Stimulated activated CD8-positive, alpha-beta memory T cell treated with anti-CD3 and anti-CD28 coated beads, Interleukin-2, amount 100 ng/mL, for 48 hours (primary cell): ENCODE results near the gene SCD5.

ENCODE experiments used
- DNase-seq, 2 donors: peaks; one replicate each; pipeline ENCODE4 v3.0.0-alpha.2; 2020; ENCODE audit warnings: low read depth in 2 of 2

Gene SCD5

DNA sequence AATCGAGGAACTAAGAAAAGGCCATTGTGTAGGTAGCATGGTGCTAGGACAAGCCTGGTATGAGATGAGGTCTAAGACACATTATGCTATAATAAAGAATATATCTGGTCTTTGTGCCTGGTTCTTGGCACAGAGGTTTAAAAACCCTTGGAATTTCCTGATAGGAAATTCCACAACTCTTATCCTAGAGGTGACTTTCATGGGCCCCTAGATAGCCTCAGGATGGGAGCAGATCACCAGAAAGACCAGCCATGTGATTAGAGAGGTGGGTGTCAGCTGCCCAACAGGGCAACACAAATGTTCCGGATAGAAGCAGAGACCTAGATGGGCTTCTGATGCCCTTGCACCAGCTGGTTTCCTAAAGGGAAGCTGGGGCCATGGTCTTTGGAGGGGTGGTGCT, 107.2 kb downstream of the SCD5 start:
- no peak for DNase-seq

DNA sequence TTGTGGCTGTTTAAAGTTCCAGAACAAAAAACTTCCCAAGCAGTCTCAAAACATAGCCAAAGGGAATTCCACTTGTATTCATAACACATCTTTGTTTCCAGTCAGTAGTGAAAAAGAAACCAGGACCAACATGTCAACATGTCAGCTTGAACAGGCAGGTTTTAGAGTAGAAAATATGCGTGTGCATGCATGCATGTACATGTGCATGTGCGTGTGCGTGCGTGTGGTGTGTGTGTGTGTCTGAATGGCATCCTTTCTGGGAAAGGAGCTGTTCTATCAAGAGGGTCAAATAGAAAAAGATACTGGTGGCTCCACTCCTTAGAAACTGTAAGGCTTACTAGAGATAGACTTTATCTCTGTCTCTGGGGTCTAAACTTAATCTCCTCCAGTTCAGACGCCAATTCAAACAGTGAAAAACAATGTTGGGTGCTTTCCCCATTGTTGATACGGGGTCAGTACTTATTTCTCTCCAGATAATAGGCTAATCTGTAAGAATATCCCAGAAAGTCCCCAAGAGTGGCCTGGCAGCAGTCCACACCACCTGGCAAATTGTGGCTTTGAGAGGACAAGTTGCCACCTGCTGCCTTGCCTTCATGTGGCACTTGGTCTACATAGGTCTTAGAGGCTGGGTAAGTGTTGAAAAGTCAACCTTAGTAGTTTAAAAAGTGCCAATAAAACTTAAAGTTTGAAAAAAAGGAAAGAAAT, 110.4 kb downstream of the SCD5 start:
- no peak for DNase-seq

DNA sequence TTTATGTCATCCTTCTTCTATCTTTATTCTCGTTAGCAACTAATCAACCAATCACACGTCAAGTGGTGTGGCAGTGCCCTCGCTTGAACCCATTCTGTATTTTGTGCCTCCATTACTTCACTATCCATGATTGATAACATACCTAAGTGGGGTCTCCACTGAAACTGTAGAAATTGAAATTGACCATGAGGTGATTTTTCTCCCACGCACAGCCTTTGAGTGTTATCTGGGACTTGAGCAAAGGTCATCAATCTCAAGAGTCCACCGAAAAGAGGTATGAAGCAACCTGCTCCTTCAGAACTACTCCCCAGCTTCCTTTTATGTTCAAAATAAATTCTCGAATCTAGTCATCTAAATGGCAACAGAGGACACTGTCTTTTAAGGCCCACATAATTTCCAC, 111.1 kb downstream of the SCD5 start:
- no peak for DNase-seq

DNA sequence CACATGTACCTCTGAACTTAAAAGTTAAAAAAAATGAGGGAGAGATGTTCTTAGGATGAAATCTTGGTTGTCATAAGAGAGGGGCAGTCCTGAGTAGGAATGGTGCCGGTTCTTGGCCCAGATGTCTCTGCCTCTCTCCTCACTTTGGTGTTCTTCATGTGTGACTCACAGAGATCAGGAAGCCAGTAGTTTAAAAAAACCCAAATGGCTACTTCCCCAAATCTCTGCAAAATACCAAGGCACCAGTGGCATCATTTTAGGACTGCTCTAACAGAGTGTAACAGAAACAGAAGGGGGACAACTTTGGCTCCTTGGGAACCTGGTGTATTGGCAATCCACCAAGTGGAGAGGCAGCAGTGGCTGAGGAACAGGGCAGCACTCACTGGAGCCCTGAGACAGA, 116.8 kb downstream of the SCD5 start:
- DNase-seq: no peak

DNA sequence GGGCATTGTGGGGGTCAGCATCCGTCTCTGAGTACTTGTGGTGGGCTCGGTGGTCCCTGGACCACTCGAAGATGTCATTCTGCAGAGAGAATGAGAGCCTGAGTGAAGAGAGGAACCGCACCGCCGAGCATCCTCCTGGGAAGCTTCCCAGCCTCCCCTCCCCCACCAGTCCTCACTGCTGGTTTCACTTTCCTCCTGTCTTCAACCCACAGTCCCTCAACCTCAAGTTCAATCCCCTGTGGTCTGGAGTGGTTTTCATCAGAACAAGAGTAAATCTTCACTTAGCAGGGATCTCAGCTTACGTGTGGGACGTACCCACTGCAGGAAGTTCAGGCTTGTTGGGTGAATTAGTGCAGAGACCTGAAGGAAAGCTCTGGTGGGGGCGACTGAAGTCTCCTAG, 117.8 kb downstream of the SCD5 start:
- DNase-seq: no peak

DNA sequence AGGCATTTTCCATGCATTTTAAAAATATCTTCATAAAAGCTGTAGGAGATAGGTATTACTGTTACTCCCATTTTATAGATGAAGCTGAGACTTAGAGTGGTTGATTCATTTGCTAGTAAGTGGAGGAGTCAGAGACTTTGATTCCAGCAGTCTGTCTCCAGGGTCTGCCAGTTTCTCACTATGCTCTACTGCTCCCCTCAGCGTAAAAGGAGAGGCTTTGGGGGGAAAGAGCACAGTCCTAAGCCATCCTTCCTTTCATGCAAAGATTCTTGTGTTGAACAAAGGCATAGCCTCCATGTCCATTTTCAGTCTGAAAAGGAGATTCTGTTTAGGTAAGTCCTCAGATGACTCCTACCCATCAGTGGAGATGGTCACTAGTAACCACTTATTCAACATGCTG, 119.1 kb downstream of the SCD5 start:
- DNase-seq: no peak

DNA sequence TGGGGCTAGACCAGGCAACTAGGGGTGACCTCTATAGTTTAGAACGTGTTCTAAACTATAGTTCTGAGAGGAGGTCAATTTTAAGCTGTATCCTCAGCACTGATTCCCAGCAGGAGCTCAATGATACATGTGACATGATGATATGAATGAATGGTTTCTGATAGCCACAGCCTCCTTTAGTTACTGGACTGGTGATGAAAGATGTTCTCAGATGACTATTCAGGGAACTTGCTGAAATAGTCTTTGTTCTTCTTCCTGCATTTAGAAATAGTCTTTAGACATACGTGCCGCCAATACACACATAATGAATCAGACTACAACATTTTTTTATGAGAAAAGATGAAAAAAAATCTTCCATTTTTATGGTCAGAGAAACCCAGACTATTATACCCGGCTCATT, 120.5 kb downstream of the SCD5 start:
- no peak for DNase-seq

DNA sequence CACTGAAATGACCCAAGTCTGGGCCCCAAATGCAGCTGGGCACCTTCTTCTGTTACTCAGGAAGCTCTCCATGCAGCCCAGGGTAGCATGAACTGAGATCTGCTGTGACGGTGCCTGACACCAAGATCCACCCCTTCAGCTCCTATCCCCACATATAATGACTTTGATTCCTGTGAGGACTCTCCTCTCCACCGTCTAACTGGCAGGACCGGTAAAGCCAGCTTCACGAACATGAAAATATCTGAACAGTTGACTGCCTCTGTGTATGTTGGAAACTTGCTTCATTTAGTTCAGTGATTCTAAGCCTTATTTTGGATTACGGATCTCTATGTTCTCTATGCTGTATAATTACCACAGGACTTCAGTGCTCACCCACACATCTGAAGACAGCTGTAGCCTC, 121.3 kb downstream of the SCD5 start:
- DNase-seq: no peak

DNA sequence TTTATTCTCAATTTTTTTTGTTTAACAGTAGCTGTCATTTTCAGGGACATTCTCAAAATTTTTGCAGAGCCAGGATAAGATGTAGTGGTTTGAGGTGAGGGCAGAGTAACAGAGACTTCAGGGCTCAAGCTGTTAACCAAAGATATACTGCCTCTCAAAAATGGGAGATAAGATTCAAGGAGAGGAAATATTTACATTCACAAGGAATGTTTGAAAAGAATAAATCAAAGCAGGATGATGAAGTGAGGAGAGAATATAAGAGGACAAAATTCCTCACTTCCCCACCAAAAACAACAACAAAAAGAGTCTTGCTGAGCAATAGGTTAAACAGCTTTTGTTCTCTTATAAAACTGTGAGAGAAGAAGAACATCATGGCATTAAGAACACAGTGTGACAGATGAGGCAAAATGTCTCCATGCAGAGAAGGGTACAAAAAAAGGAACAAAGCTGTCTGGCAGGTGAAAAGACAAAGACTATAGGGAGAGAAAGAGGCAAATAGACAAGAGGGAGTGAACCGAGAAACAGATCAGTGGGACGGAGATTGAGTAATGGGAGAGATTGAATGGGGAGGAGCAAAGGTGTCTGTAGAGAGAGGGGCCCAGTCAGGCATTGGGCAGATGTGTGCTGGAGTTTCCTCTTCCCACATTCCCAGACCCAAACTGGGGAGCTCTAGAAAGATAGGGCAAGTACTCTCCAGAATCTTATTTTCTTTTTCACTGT, 130.7 kb downstream of the SCD5 start:
- no peak for DNase-seq

DNA sequence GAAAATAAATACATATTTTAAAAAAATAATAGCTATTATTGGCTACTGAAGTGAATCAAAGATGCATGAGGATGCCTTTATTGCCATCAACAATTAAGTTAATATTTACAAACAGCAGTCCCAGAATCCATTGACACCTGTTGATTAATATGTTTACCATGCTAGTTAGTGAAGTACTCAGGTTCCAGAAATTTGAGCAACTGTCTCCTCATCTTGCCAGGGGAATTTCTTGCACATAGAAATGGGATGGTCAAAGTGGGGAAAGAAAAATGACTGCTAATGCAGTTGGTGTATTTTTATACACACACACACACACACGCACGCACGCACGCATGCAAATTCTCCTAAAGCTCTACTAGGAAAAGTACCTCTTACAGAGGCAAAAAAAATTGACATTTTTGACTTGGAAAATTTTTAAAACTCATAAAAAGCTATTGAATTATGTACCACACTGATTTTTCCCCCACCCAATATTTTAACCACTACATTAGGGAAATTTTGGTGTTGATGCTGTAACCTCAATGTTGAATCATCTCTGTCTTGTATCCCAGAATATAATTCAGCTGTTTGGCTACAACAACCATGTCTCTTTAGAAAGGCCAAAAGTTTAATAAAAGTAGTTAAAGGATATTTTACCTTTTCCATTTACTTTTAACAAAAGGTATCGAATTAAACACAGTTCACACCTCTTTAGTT, 131.5 kb downstream of the SCD5 start:
- DNase-seq: no peak

DNA sequence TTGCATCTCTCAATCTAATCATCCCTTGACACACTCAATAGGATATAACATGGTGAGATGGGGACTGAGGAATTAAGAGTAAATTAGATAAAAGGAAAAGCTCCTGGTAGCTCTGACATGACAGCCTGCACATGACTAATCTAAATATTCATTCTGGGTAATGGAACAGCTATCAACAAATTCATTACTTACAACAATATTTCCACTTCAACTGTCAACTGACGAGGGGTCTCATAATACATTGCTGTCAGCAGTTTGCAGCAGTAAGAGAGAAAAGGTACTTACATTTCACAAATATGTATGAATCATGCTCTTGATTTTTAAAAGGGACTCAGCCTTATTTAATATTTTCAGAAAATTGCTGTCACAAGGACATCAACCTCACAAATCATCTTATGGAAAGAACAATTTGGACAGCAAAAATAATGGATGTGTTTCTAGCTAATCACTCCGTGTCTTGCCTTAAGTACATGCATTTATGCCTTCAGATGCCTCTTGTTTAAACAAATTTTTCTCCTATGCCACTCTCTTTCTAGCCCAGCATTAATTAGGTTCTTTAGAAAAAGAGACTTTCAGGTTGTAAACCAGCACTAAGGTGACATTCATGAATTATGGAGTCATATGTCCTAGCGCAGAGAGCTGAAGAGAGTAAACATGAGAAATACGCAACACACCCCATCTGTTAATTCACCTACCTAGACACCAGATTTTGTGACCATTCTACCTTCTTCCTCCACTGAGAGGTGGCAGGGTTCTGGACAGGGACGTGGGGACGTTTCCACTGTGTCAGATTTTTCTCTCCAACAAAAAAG, 137.2 kb downstream of the SCD5 start:
- DNase-seq: no peak

DNA sequence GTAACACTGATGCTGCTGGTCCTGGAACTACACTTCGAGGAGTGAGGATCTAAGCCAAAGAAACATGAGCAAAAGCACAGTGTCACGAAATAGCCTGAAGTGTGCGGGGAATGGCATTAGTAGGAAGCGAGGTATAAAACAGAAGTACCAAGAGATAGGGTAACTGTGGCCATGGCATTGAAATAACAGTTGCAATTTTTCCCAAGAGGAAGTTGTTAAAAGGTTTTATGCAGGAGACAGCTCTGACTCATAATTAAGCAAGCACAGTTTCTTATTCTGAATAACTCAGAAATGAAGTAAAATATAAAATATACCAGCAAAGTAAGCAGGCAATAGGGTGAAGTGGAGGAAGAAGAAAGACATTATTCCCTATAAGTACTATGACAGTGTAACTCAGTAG, 146.5 kb downstream of the SCD5 start:
- DNase-seq: no peak

DNA sequence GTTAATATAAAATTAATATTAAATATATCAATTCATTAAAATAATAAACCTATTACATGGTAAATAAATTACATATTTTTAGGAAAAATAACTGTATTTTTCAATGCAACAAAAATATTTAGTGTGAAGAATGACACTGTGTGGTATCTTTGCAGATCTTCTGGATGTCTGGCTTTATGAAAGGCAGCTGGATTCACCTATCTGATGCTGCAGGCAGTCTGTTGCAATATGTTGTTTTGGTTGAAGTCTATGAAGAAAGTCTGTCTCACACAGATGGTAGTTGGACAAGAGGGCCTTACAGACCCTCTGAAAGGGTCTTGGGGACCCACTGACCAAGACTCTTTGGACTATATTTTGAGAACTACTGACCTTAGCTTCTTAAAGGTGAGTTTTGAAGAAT, 147.7 kb downstream of the SCD5 start:
- DNase-seq: no peak

DNA sequence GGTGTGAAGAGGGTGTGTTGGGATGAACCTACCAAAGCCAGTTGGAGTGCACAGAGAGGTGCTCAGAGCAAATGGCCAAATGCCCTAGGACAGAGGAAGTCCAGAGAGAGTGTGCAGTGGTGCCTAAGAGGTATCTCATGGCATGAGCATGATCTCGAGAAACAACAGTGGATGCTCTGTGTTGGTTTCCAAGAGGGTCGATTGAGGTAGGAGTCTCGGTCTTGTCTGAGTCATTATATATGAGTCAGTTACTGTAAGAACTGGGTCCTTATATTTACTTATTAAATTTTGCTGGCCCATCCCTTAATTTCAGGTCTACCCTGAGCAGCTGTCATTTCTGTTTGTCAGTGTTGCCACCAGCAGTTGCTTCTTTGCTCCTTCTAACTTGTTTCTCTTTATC, 150.2 kb downstream of the SCD5 start:
- DNase-seq: no peak

DNA sequence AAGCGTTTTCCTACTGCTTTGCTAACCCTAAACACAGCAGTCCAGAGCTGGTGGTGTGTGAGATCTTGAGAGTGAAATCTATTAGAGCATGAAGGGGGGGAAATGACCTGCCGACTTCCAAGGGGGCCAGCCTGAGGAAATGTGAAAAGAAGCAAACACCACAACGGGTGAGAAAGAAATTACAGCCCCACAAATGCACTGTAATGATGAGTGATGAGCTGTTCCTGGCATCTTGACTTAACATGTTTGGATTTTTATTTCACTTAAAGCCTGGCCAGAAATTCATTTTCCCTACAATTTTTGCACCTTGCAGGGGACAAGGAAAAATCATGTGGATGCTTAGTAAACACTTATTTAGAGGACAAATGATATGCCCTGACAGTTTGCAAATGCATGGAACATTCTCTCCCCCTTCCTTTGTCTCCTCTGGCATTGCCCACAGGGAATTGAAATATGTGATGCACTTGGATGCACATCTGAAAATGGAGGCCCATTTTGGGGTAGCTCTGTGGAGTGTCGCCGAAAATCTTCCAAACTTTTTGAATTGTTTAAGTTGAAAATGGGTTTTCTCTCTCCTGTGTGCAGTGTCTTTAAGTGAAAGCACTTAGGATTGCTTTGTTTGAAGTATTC, 152.5 kb downstream of the SCD5 start:
- DNase-seq: no peak

DNA sequence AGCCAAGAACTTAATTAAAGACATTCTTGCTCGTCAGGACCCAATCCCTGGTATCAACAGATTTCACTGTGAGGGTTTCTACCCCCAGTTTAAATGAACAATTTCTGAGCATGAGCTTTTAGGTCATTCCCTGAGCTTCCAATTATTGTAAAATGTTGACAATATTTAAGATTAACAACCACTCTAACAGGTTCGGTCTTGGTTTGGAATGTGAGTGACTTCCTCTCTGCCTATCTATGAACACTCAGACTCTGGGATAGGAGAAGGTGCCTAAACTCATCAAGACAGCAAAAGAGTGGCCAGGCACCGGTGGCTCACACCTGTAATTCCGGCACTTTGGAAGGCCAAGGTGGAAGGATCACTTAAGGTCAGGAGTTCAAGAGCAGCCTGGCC, 153.9 kb downstream of the SCD5 start:
- no peak for DNase-seq

DNA sequence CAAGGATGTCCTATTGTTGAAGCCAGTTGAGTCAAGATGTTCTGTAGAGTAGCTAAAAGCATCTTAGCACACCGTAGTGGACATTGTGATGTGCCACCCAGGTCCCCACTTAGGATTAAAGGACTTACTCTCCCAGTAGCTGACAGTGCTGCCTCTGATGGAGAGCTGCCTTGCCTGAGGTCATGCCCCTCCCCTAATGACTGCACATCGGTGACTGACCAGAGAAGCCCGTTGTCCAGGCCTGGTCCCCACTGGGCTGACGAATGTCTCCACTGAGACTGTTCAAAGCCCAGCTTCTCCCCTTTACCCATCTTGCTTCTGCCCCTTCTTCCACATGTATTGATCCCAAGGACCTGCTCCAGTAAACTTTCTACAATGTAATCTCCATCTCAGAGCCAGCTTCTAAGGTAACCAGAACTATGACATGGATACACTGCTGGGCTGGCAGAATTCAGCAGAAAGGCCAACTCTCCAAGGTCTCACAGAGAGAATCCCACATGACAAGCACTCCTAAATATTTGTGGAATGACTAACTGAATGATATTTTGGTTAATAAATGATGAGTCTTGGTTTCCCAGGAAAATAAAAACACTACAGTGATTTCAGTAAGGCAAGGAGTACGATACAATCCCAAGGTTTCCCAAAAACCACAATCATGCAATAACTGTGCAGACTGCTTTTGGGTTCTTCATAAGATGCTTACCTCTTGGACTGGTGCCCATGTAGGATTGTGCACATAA, 154.4 kb downstream of the SCD5 start:
- DNase-seq: no peak

DNA sequence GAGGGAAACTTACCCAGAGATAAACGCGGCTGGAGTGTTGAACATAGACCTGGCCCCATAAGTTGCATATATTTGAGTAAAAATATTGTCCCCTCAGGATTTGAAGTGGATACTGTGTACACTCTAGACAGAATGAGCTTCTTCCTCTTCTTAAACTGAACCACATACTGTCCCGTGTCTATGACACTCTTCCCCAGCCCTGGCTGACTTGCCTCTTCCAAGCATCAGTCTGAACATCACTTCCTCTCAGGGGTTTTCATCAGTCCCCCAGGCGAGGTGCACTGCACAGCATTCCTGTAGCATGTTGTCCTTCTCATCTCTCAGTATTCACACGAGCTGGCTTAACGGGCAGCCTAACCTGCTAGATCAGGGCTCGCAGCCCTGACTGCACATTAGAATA, 156.3 kb downstream of the SCD5 start:
- no peak for DNase-seq

DNA sequence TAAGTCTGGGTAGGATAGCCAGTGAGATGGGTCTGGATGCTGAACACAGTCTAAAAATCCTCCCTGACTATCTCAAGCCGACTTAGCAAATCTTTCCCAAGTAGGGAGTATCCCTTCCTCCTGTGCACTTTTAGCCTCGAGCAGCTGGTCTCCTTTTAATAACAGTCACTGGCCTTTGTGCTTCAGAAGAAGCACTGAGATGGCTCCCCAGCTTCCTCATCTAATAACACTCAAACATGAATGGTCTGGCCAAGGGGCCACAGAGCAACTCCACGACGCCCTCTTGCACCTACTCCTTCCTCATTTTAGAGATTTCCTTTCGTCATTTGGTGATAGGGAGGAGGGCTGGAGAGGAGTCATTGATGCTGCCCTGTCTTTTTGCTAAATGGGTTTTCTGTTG, 158.1 kb downstream of the SCD5 start:
- DNase-seq: no peak

DNA sequence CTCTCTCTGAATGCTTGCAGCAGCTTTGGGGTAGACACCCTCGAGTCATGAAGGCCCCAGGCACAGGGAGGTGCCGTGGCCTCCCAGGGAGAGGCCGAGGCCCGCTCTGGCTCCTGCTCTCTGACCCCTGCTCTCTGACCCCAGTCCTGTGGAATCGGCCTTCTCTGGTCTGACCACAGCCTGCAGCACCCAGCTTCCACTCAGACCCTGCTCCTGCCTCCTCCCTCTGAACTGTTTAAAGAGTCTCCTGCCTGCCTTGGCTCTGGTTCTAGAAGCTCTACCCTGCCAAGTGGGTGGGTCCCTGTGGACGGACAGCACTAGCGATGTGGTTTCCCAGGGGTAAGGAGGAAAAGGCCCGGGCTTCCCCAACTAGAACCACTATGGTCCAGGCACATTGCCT, 158.6 kb downstream of the SCD5 start:
- no peak for DNase-seq

DNA sequence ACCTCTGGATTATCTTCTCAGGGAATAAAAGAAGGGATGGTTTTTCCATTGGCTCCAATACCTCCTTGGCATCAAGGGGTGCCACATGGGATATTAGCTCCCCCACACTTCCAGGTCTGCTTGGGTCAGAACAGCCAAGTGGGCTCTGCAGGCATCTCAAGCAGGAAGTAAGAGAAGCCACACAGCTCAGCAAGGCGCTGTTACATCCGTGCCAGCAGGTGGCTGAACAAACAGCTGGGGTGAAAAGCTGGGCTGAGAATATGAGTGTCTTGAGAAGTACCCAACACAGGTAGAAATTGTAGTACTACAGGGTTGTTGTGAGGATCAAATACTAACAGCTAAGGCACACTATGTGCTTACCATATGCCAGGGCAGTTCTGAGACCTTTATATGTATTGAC, 160.1 kb downstream of the SCD5 start:
- no peak for DNase-seq
